Right kidney (tissue), 9 donors: Measurements from ENCODE around the gene SOCS7.

Source experiments
- DNase-seq: peaks from one replicate; pipeline ENCODE4 v3.0.0-alpha.2; 2016
- long read RNA-seq, 8 donors: transcript quantifications; one replicate each; lab custom pipeline, GENCODE V29; 2026

SOCS7 gene
- long read RNA-seq, donor 1, partial matches to known transcripts: 0 of 1 reads
- long read RNA-seq, donor 1, other reads (novel, unspliced or antisense): 0 of 1 reads
- long read RNA-seq, donor 2: 0 reads
- long read RNA-seq, donor 3, partial matches to known transcripts: 0 of 1 reads
- long read RNA-seq, donor 3, other reads (novel, unspliced or antisense): 0 of 1 reads
- long read RNA-seq, donor 4, partial matches to known transcripts: 0 of 4 reads
- long read RNA-seq, donor 4, other reads (novel, unspliced or antisense): 0 of 4 reads
- long read RNA-seq, donor 5, partial matches to known transcripts: 0 of 1 reads
- long read RNA-seq, donor 5, other reads (novel, unspliced or antisense): 0 of 1 reads
- long read RNA-seq, donor 6, partial matches to known transcripts: 0 of 2 reads
- long read RNA-seq, donor 6, other reads (novel, unspliced or antisense): 0 of 2 reads
- long read RNA-seq, donor 7: 0 reads
- long read RNA-seq, donor 8, partial matches to known transcripts: 0 of 3 reads
- long read RNA-seq, donor 8, other reads (novel, unspliced or antisense): 0 of 3 reads

DNA sequence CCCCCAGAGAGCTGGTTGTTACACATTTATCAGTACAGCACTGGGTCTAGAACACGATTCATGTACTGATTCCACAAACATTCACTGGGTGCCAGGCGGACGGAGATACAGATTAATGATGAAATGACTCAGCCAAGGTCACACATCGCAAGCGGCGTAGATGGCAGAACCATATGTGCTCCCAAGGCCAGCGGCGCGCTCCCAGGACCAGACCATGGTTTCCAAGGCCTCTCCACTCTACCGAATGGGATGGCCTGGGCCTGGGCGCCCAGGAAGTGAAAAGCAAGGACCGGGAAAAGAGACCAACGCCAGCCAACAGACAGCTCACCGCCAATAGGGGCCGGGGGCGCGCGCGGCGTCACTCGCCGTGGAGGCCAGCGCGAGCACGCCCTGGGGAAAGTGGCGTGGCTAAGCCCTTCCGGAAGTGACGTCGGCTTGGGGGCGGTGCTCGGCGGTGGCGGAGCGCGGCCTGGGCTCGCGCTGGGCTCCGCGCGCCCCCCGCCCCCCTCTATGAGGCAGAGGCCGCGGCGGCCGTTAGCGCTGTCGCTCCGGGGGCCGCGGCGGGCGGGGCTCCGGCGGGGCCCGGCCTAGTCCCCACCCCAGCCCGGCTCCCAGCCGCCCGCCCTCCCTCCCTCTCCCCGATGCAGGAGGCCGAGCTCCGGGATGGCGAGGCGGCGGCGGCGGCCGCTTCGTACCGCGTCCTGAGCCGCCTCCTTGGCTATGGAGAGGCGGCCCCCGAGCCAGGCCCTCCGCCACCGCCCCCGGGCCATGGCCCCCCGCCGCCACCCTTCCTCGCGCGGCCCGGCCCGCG, at the start of gene SOCS7:
TSS of gene SOCS7 (plus strand) at position 433 of the 811 bp plus-strand sequence. CDS start at position 642, 209 bp downstream.
- peak; percentile 93 for DNase-seq

DNA sequence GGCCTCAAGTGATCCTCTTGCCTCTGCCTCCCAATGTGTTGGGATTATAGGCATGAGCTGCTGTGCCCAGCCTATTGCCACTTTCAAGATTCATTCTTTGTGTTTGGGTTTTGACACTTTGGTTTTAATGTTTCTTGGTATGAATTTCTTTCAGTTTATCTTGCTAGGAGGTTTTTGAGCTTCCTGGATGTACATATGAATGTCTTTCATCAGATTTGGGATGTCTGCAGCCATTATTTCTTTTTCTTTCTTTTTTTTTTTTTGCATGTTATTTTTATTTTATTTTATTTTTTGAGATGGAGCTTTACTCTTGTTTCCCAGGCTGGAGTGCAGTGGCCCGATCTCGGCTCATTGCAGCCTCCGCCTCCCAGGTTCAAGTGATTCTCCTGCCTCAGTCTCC, 36.1 kb upstream of the SOCS7 start:
- no peak for DNase-seq

DNA sequence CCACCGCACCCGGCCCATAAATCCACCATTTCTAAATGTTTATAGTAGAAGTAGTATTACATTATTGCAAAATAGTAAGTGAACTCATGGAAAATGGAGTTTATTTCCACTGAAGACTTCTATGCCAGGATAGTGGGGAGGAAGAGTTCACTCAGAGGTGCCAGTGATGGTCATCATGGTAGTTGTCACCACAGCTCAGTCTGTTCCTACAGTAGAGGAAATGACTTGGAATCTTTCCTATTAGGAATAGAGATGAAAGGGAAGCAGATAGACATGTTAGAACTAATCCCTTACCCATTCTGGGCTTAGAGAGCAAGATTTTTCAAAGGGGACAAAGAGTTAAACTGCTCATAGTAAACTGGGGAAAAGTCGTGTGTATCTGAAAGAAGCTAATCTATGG, 34.6 kb upstream of the SOCS7 start:
- DNase-seq: no peak

DNA sequence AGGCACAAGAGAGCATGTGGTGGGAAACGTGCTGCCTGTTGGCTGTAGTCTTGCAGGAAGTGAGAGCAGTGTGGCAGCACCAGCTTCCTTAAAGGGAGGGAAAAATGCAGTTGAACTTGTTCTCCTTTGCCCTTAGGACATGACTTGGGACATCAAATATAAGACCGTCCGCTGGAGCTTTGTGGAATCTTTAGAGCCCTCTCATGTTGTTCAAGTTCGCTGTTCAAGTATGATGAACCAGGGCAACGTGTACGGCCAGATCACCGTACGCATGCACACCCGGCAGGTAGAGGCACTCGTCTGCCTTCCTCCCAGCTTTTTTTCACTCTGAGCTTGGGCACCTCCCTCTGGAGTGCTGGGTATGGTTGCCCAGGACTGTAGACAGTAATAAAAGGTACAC, 31.2 kb upstream of the SOCS7 start:
- DNase-seq: no peak

GRCh38 chr17:38322156-38322779, 29.4 kb upstream of the SOCS7 start:
- no peak for DNase-seq

- DNase-seq: no peak
Observed at GRCh38 chr17:38322897-38323296, 28.7 kb upstream of the SOCS7 start.

- no peak for DNase-seq
Observed at GRCh38 chr17:38324141-38324697, 27.4 kb upstream of the SOCS7 start.

DNA sequence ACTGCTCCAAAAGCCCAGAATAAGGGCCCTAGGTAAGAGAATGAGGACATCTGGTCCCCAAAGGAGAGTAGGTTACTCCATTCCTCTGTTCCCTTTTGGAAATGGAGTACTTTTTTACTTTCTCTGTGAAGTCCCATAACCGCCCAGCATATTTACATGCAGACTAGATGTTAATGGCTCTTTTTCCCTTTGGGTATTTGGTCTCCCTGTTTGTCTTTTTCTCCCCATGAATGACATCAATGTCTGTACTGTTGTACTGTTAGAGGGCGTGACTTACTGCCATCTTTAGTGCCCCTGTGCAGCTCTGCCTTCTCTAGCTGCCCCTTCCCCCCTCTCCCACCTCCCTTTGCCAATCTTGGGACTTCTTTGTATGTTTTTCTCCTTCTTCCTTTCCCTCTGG, 26.9 kb upstream of the SOCS7 start:
- no peak for DNase-seq

DNA sequence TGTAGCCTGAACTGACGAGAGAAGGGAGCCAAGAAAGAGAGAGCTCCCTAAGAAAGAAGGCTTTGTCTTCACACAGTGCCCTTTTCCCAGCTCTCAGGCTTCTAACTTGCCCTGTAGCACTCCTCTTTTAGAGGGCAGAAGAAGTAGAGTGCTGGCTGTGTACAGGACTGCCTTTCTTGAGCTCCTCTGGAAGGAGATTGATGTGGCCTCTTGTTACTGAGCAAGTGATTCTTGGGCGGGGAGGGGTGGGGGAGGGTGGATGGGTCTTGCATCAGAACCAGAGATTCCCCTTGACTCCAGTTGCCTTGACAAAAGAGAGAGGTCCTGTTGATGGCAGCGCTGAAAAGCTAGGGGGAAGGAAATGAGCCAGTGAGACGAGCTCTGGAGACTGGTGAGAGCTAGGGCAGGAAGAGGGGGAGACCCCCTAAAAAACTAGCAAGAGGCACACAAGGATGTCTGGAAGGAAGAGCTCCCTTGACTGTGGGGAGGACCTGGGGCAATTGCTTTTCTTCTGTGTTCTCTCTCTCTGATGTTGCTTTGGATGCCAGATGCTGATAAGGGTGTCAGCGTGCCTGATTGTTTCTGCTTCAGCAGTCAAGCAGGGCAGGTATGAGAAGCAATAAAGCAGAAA, 26.3 kb upstream of the SOCS7 start:
- DNase-seq: no peak

DNA sequence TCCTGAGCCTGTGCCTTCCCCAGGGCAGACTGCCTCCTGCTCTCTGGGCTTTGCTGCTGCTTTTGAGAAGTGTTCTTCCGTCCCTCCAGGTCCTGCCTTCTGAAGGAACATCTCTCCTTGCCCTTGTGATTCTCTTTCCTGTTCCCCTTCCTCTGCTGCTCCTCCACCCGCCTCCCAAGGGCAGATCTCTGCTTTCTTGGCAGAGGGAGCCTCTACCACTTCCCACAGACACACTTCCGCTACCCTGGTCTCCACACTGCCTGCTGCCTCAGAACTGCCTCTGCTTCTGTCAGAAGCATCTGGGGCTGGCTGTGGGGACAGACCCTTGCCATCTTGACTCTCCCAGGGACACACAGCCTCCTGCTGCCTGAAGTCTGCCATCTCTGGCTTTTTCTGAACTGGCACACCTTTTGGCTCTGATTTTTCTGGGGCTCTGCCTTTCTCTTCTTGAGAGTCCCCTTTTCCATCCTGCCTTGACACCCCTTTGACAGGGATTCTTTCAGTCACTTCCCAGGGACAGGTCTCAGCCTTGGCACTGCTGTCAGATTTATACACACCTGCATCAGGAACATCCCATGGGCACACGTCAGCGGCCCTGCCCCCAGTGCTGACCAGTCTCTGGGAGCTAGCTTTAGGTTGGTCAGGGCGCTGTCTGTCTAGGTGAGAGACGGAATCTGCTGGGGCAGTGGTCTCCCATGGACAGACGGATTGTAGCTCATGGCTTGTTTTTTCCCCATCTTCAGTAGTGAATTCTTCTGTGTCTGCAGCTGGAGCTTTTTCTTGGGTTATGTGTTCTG, 24.4 kb upstream of the SOCS7 start:
- no peak for DNase-seq

DNA sequence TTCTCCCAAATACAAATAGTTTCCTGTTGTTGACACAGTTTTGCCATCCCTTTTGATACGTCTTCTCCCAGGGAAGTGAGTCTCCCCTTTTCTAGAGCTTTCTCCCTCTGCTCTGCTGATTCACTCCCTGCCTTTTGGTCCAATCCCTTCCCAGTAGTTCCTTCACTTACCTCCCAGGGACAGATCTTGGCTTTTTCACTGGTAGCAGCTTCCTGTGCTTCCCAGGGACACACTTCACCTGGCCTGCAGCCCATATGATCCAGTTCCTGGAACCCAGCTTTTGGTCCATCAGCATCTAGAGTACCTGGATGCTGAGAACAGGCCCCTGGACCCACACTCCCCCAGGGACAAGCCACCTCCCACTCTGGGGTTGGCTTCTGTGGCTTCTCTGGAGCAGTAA, 23.7 kb upstream of the SOCS7 start:
- DNase-seq: no peak

DNA sequence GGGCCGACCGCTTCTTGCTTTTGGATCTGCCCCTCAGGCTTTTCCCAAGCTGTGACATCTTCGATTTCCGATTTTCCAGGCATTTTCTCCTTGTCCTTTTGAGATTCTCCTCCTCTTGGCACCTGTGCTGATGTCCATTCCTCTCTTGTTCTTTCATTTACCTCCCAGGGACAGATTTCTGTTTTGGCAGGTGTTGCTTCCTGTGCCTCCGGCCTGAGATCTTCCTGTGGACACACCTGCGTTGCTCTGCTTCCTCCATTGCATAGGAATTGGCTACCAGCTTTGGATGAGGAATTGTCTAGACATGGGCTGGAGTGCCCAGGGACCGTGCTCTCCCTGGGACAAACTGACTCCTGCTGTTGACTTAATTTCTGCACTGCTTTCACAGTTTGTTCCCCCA, 23.0 kb upstream of the SOCS7 start:
- no peak for DNase-seq

- DNase-seq: no peak
Observed at GRCh38 chr17:38329284-38329683, 22.4 kb upstream of the SOCS7 start.

- DNase-seq: no peak
Observed at GRCh38 chr17:38329808-38330730, 21.6 kb upstream of the SOCS7 start.

DNA sequence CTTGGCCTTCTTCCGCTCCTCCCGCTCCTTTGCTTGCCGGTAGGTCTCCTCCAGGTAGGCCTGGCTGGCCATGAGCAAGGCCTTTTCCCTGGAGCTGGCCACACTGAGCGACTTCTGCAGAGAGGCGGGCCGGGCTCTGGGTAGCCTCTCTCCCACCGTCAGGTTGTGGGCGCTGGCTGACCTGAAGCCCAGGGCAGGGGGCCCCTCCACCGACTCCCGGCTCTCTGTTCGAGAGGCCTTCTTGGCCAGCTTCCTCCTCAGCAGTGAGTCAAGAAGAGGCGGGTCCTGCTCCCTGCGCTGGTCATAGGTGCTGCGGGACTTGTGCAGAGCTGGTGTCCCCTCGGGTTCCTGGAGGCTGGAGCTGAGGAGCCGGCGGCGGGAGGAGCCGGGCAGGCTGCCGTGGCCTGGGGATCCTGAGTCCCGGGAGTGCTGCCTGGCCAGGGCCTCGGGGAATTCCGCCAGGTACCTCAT, 20.7 kb upstream of the SOCS7 start:
- no peak for DNase-seq

DNA sequence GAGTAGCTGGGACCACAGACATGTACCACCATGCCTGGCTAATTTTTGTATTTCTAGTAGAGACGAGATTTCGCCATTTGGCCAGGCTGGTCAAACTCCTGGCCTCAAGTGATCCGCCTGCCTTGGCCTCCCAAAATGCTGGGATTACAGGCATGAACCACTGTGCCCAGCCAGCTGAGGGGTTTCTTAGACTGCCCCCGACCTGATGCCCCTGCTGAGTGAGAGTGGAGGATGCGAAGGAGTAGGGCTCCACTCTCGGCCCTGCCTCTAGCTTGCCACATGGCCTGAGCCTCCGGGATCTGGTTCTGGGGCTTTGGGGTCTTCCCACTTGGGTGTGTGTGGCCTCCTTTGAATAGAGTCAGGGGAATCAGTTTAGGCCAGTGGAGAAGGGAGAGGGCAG, 18.9 kb upstream of the SOCS7 start:
- no peak for DNase-seq

DNA sequence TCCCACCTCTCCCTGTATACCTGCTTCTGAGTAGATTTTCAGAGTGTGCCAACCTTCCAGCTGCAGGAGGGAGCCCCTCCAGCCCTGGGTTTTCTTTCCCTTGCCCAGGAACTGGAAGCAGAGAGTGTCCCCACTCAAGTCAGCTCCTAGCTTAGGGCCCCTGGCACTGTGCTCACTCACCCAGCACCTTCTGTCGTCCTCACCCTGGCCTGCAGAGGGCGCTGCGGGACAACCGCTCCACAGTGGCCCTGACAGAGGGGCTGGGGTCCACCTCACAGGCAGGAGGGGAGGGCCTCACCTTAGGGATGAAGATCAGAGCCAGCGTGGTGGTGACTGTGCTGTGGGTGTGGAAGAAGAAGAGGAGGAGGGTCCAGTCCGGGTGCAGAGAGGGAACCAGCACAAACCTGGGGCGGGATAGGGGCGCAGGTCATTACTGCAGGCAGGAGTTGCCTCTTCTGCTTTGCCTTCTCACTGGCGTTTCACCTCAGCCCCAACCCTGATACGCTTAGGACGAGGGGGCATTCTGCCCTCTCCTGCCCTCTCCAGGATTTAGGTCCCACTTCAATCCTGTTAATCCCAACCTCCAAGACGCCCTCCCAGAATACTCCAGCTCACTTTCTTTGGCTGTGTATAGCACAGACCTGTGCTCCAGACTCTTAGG, 17.9 kb upstream of the SOCS7 start:
- DNase-seq: no peak

GRCh38 chr17:38334480-38335364, 16.9 kb upstream of the SOCS7 start:
- DNase-seq: no peak
